Activated CD4-positive, alpha-beta T cell treated with anti-CD3 and anti-CD28 coated beads, Interleukin-2, amount 10 ng/mL, durations not matched to agents 7 days and 5 days (primary cell): ENCODE data around the gene ECT2. TPM values are rescaled to one million over a fixed set of nuclear protein-coding genes. Genes with fewer than 3 reads are reported as not detected.
"Not testable (repeated sequence)": the region's sequence is repeated elsewhere in the genome, so short reads cannot be mapped to it uniquely, and the experiment has no call there.

Source experiments
- CTCF ChIA-PET: fragments of 350-600 bp; sonication (Branson Sonifier 250); formaldehyde crosslinking; loops from one replicate; lab custom pipeline; 2021; ENCODE audit warnings: antibody characterized with exemption; lab: Charles Lee
- POLR2A ChIA-PET: fragments of 350-600 bp; sonication (Branson Sonifier 250); formaldehyde crosslinking; loops from one replicate; lab custom pipeline; 2021; ENCODE audit warnings: antibody characterized with exemption; lab: Charles Lee
- DNase-seq: peaks from one replicate; pipeline ENCODE4 v3.0.0-alpha.2; 2020
- H3K27ac Mint-ChIP-seq: one replicate; pipeline ENCODE4 v1.8.0; 2021; ENCODE audit warnings: mild to moderate bottlenecking, moderate library complexity, mixed read lengths
- H3K27me3 Mint-ChIP-seq: one replicate; pipeline ENCODE4 v1.8.0; 2021; ENCODE audit warnings: mixed read lengths
- H3K36me3 Mint-ChIP-seq: one replicate; pipeline ENCODE4 v1.8.0; 2021; ENCODE audit warnings: low read depth, mixed read lengths
- H3K4me1 Mint-ChIP-seq: one replicate; pipeline ENCODE4 v1.8.0; 2021; ENCODE audit warnings: mixed read lengths
- H3K4me3 Mint-ChIP-seq: one replicate; pipeline ENCODE4 v1.8.0; 2021; ENCODE audit warnings: mild to moderate bottlenecking, moderate library complexity, mixed read lengths
- H3K9me3 Mint-ChIP-seq: one replicate; pipeline ENCODE4 v1.8.0; 2021; ENCODE audit warnings: mixed read lengths
- total RNA-seq, 2 experiments: library from RNA; stranded (reverse); gene quantifications; one replicate each; pipeline ENCODE4 v1.2.3, GENCODE V29; 2021

The ECT2 gene
- total RNA-seq, 2 experiments from 2014 or later = 56.0 to 60.2 TPM

DNA sequence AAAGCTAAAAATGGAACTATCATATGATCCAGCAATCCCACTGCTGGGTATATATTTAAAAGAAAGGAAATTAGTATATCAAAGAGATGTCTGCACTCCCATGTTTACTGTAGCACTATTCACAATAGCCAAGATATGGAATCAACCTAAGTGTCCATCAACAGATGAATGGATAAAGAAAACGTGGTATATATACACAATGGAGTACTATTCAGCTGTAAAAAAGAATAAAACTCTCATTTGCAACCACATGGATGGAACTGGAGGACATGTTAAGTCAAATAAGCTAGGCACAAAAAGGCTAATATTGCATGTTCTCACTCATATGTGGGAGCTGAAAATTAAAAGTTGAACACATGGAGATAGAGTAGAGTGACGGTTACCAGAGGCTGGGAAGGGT lies 76.7 kb downstream of the ECT2 start:
- DNase-seq, H3K27me3 Mint-ChIP-seq, H3K27ac Mint-ChIP-seq, POLR2A ChIA-PET, H3K4me3 Mint-ChIP-seq, CTCF ChIA-PET, H3K36me3 Mint-ChIP-seq, H3K4me1 Mint-ChIP-seq, H3K9me3 Mint-ChIP-seq: not testable (repeated sequence)

DNA sequence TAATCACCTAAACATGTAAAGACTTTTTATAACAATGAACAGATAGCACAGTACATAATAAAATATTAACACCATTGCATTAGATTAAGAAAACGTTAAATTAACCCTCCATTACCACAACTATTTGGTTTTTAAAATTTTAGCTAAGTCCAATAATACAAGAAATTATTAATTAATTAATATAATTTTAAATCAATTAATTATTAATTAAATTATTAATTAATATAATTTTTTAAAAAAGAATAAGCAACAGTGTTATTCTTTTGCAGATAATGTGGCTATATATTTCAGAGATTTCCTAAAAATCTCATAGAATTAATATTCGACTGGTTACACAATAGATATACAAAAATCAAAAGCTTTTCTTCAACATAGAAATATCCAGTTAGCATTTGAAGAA lies 82.5 kb downstream of the ECT2 start:
- Mint-ChIP-seq H3K4me1 (no peaks in the 10 kb centered on the region), H3K36me3 (no peaks in the 10 kb centered on the region), H3K27me3 (peaks cover 5% of the 10 kb centered on the region), H3K27ac (no peak overlapping the region), H3K4me3 (no peak overlapping the region), H3K9me3 (no peaks in the 10 kb centered on the region)
- ChIA-PET POLR2A (no interaction called here), CTCF (no interaction called here)
- no peak for DNase-seq

DNA sequence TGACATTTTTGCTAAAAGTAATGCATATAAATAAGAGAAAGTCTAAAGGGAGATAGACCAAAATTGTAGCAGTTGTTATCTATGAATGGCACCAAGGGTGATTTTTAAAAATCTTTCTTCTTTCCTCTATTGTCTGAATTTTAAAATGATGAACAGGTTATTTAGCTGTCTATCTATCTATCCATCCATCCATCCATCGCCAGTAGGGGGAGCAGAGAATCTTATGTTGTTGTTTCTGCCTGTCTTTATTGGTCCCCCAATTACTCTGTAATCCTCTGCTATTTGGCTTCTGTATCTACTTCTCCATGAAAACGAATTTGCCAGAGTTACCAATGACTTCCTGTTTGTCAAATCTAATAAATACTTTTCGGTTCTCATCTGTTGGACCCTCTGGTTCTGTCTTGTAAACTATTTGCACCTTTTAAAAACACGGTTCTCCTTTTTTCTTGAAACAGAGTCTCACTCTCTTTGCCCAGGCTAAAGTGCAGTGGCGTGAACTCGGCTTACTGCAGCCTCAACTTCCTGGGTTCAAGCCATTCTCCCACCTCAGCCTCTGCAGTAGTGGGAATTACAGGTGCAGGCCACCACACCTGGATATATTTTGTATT lies 86.0 kb downstream of the ECT2 start:
- POLR2A ChIA-PET = no interaction called here
- DNase-seq = peak; percentile 20
- Mint-ChIP-seq H3K4me1 (no peaks in the 10 kb centered on the region), H3K36me3 (no peaks in the 10 kb centered on the region), H3K27me3 (peaks cover 10% of the 10 kb centered on the region), H3K4me3 (no peak overlapping the region), H3K27ac (no peak overlapping the region), H3K9me3 (no peaks in the 10 kb centered on the region)
- CTCF ChIA-PET = no interaction called here

DNA sequence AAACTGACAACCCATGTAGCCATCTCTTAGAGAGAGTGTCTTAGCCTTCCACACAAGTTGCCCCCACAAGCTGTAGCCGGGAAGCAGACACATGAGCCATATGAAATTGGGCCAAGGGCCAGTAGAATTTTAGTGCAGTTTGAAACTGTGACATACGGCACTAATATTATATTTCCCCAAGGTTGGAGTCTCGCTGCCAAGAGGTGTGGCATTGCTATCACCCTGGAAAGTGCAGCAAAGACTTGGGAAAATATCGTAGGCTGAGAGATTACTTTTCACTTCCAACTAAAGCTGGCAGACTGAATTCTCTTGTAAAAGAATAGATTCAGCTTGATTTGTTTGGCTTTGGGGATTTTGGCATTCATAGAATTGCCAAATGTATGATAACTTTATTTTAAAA lies 89.2 kb downstream of the ECT2 start:
- DNase-seq = no peak
- Mint-ChIP-seq H3K36me3 (no peaks in the 10 kb centered on the region), H3K9me3 (no peaks in the 10 kb centered on the region), H3K27me3 (peaks cover 10% of the 10 kb centered on the region), H3K4me1 (no peaks in the 10 kb centered on the region), H3K4me3 (no peak overlapping the region), H3K27ac (no peak overlapping the region)
- POLR2A ChIA-PET = no interaction called here
- CTCF ChIA-PET = no interaction called here

DNA sequence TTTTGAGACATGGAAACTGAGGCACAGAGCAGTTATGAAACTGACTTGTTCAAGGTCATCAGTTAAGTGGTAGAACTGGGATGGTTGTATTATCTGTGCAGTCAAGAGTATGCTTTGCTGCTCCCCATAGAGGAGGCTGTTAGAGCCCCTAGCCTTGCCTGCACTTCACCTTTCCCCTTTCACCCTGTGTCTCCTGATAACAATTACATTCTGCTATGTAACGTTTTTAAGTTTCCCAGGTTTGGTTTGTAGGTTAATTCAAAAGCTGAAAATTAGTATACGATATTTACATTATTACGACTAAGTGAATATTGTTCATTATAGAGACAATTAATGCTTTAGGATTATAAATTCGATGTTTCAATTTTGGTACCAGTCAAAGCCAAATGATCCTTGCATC lies 89.9 kb downstream of the ECT2 start:
- CTCF ChIA-PET = no interaction called here
- no peaks in the 10 kb centered on the region for H3K9me3 Mint-ChIP-seq
- no peaks in the 10 kb centered on the region for H3K36me3 Mint-ChIP-seq
- H3K27ac Mint-ChIP-seq = no peak overlapping the region
- no peak overlapping the region for H3K4me3 Mint-ChIP-seq
- peaks cover 10% of the 10 kb centered on the region for H3K27me3 Mint-ChIP-seq
- no peaks in the 10 kb centered on the region for H3K4me1 Mint-ChIP-seq
- no peak for DNase-seq
- POLR2A ChIA-PET = no interaction called here

DNA sequence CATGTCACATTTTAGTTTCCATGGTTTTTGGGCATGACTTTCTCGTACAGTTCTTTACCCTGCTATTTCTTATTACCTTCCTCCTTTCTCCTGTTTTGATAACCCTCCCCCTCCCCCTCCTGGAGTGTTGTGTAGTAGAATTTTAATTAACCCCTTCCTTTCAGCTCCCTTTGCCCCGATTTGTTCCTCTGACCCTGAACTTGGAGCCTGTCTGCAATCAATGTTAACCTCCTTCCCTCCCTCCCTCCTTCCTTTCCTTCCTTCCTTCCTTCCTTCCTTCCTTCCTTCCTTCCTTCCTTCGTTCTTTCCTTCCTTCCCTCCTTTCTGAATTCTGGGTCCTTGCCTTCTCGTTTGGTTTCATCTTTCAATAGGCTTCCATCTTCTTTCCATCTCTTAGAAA lies 90.4 kb downstream of the ECT2 start:
- Mint-ChIP-seq H3K27me3 (peaks cover 8% of the 10 kb centered on the region), H3K4me1 (no peaks in the 10 kb centered on the region), H3K4me3 (no peak overlapping the region), H3K36me3 (no peaks in the 10 kb centered on the region), H3K9me3 (no peaks in the 10 kb centered on the region), H3K27ac (no peak overlapping the region)
- POLR2A ChIA-PET = no interaction called here
- no peak for DNase-seq
- CTCF ChIA-PET = interaction anchor here (0.6 kb wide), 1 partner anchor 1316 kb away, joined by 3 read pairs; no protein-coding TSS in a partner anchor

DNA sequence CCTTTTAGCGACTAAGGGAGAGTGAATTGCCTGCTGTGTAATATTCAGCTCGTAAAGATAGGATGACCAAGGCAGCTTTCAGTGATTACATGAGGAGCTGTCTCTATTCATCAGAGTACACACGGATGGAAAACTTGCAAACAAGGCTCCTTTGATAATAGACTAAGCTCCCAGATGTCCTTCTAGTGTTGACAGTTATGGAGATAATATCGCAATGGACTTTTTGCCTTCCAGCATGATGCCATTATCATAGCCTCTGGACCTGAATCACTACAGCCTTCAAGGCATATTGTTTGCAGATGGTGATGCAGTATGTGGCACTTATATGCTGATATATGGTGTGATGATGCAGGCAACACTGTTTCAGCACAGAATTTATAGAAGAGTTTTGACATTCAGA lies 93.9 kb downstream of the ECT2 start:
- no peak overlapping the region for H3K4me3 Mint-ChIP-seq
- peaks cover 5% of the 10 kb centered on the region for H3K27me3 Mint-ChIP-seq
- POLR2A ChIA-PET = no interaction called here
- H3K9me3 Mint-ChIP-seq = no peaks in the 10 kb centered on the region
- CTCF ChIA-PET = interaction anchor here (0.6 kb wide), 1 partner anchor 86 kb away, joined by 5 read pairs; no protein-coding TSS in a partner anchor
- H3K4me1 Mint-ChIP-seq = no peaks in the 10 kb centered on the region
- H3K36me3 Mint-ChIP-seq = no peaks in the 10 kb centered on the region
- no peak overlapping the region for H3K27ac Mint-ChIP-seq
- no peak for DNase-seq

DNA sequence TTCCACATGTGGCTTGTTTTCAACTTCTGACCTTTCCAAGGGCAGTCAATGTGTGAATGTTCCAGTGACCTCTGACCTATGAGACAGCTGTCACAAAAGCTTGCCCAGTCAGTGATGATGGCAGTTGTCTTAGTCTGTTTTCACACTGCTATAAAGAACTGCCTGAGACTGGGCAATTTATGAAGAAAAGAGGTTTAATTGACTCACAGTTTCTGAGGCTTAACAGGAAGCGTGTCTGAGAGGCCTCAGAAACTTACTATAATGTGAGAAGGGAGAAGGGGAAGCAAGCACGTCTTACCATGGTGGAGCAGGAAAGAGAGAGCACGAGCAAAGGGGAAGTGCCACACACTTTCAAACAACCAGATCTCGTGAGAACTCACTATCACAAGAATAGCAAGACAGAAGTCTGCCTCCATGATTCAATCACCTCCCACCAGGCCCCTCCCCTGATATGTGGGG lies 95.6 kb downstream of the ECT2 start:
- DNase-seq = no peak
- no peak overlapping the region for H3K27ac Mint-ChIP-seq
- H3K36me3 Mint-ChIP-seq = no peaks in the 10 kb centered on the region
- no peaks in the 10 kb centered on the region for H3K9me3 Mint-ChIP-seq
- H3K27me3 Mint-ChIP-seq = peaks cover 3% of the 10 kb centered on the region
- ChIA-PET POLR2A (interaction anchor here (0.7 kb wide), 1 partner anchor 13 kb away, joined by 9 read pairs; no protein-coding TSS in a partner anchor), CTCF (no interaction called here)
- H3K4me1 Mint-ChIP-seq = no peaks in the 10 kb centered on the region
- H3K4me3 Mint-ChIP-seq = no peak overlapping the region

DNA sequence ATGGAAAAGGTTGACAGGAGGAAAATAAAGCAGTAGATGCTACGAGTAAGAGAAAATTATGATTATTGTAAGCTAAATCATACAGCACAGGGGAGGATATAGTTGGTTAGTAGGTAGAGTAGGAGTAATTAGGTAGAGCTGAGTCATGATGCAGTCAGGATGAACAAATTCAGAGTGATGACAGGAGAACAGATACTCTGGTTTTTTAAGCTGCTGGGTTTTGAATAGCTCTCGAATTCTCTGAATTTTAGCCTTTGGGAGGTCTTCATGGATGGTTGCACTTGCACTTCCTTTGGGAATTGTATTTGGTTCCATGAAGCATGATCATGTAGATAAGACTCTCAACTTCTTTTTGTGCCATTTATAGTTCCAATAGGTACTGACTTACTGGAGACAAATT lies 96.2 kb downstream of the ECT2 start:
- POLR2A ChIA-PET = no interaction called here
- Mint-ChIP-seq H3K36me3 (no peaks in the 10 kb centered on the region), H3K9me3 (no peaks in the 10 kb centered on the region), H3K27me3 (peaks cover 2% of the 10 kb centered on the region), H3K27ac (no peak overlapping the region), H3K4me1 (no peaks in the 10 kb centered on the region), H3K4me3 (no peak overlapping the region)
- CTCF ChIA-PET = no interaction called here
- DNase-seq = no peak

DNA sequence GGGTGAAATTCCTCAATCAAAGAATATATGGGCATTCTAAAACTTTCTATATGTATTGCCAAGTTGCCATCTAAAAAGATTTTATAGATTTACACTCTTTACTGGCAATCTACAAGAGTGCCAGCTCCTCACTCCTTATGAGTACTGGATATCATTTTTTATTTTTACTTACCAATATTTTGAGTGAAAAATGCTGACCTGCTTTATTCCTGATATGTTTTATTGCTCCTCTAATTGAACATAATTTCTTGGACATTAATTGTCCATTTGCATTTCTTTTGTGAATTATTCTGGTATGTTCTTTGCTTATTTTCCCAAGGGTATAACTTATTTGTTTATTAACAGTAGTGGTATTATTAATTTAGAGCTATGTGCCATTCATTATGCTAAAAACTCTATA lies 96.8 kb downstream of the ECT2 start:
- no peak for DNase-seq
- Mint-ChIP-seq H3K36me3 (no peaks in the 10 kb centered on the region), H3K9me3 (no peaks in the 10 kb centered on the region), H3K4me1 (no peaks in the 10 kb centered on the region), H3K27ac (no peak overlapping the region), H3K4me3 (no peak overlapping the region), H3K27me3 (peaks cover 2% of the 10 kb centered on the region)
- CTCF ChIA-PET = no interaction called here
- POLR2A ChIA-PET = no interaction called here

DNA sequence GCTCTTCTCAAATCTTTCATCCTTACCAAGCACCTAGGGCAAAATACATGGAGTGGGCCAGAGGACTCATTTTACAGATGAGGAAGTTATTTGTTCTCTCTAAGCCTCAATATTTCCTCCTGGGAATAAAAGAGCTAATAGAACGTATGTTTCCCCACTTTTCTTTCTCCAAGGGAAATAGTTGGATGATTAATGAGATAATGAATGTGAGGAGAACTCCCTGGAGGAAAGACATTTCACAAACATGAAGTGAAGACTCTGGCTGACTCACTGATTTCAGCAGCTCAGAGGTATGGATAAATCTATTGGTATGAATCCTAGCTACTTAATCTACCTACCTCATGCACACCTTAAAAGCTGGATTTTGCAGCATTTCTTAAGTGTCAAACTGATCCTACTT lies 98.4 kb downstream of the ECT2 start:
- POLR2A ChIA-PET = no interaction called here
- no peak for DNase-seq
- CTCF ChIA-PET = no interaction called here
- Mint-ChIP-seq H3K9me3 (no peaks in the 10 kb centered on the region), H3K27me3 (peaks cover 2% of the 10 kb centered on the region), H3K4me3 (no peak overlapping the region), H3K36me3 (no peaks in the 10 kb centered on the region), H3K27ac (no peak overlapping the region), H3K4me1 (no peaks in the 10 kb centered on the region)

DNA sequence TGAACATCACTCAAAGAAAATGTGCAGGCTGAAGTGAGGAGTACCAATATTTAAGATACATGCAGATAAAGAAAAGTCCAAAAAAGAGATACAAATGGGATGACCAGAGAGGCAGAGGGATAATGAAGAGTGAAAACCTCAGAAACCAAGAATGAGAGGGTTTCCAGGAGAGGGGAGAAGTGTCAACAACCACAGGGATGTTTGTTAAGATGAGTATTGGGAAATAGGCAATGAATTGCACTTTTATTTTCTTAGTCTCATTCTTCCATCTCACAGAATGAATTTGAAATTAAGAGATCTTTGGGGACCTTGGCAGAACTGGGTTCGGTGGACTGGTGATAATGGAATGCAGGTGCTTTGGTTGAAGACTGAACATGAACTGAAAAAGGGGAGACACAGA lies 102.5 kb downstream of the ECT2 start:
- POLR2A ChIA-PET = no interaction called here
- Mint-ChIP-seq H3K36me3 (no peaks in the 10 kb centered on the region), H3K4me3 (no peak overlapping the region), H3K27me3 (peaks cover 7% of the 10 kb centered on the region), H3K9me3 (no peaks in the 10 kb centered on the region), H3K27ac (no peak overlapping the region), H3K4me1 (no peaks in the 10 kb centered on the region)
- DNase-seq = no peak
- CTCF ChIA-PET = no interaction called here

DNA sequence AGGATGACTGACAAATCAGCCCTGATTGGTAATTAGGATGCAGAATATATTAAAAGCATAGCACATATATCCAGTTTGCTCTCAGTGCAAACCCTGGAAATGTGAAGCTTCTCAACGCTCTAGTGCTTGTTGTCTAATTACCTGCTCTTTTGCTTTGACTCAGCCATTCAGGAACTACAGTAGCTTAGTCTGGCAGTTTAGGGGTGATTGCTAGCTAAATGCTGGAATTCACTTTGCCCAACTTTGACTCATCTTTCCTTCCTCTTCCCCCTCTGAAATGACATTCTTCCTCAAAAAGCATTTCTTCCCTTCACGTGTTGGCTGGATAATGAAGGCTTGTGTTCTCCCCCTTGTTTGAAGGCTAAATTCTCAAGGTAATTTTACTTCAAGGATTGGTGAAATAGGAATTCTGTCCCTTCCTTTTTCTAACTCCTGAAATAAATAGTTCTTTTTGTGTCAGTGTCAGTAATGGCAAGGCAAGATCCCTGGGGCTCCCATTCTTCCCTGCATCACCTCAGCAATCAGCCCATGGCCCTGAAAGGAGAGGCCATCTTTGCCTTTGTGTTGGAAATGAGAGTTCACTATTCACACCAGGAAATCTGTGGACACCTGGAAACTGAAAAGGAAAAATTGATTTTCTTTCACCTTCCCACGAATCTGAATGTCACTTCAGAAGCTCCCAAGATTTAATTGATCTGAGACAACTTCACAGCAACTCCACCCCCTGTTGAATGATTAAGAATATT lies 103.6 kb downstream of the ECT2 start:
- no peak overlapping the region for H3K27ac Mint-ChIP-seq
- CTCF ChIA-PET = no interaction called here
- no peaks in the 10 kb centered on the region for H3K9me3 Mint-ChIP-seq

More for the DNA sequence above, 103.6 kb downstream of the ECT2 start:
- POLR2A ChIA-PET = no interaction called here
- Mint-ChIP-seq H3K4me3 (no peak overlapping the region), H3K27me3 (peaks cover 5% of the 10 kb centered on the region), H3K4me1 (no peaks in the 10 kb centered on the region), H3K36me3 (no peaks in the 10 kb centered on the region)
- DNase-seq = no peak
